Colonic mucosa (tissue), 4 donors: ENCODE results near the gene MND1. TPM values are rescaled to one million over a fixed set of nuclear protein-coding genes. Genes with fewer than 3 reads are reported as not detected.

Experiments used
- DNase-seq: peaks from one replicate; pipeline ENCODE4 v3.0.0-alpha.2; 2020
- H3K27ac ChIP-seq: fragments of 200-600 bp; one replicate; pipeline ENCODE4 v1.8.0; 2021
- H3K27me3 ChIP-seq: fragments of 200-600 bp; one replicate; pipeline ENCODE4 v1.8.0; 2021
- H3K36me3 ChIP-seq: fragments of 200-600 bp; one replicate; pipeline ENCODE4 v1.8.0; 2021
- H3K4me1 ChIP-seq: fragments of 200-600 bp; one replicate; pipeline ENCODE4 v1.8.0; 2021; ENCODE audit warnings: mild to moderate bottlenecking
- H3K4me3 ChIP-seq: fragments of 200-600 bp; one replicate; pipeline ENCODE4 v1.8.0; 2021
- H3K9ac ChIP-seq, 2 donors: one replicate each; pipeline ENCODE4 v1.7.0; 2013; ENCODE audit warnings: control low read depth in 2 of 2, low read depth in 2 of 2, low read length in 2 of 2
- H3K9me3 ChIP-seq: fragments of 200-600 bp; one replicate; pipeline ENCODE4 v1.8.0; 2021
- intact Hi-C: fragments of 100-400 bp; cut with DNase I; formaldehyde crosslinking; loops from one replicate; pipeline ENCODE4 v1.14.1; 2022
- total RNA-seq, 2 donors: library from RNA; stranded (reverse); fragmentation: NEBNext Ultra II Directional in 1 of 2; extraction: Animal tissue kit (Norgen Biotek cat#: 25700) in 1 of 2; gene quantifications; one replicate each; pipeline ENCODE4 v1.2.1, GENCODE V29; 2021
- TF ChIP-seq, protein P1 (sequence below): fragments of 200-600 bp; IDR thresholded peaks from one replicate; pipeline ENCODE4 v1.8.0; 2022; ENCODE audit warnings: antibody characterized with exemption, mild to moderate bottlenecking
- donor health status: healthy.
- donor health status: DM: no; HTN: no; CAD: no.
- donor health status: DM: no; HTN: no; CAD: no.

Gene MND1
- total RNA-seq, 2 donors from 2014 or later, result 4.8 to 11.7 TPM

DNA sequence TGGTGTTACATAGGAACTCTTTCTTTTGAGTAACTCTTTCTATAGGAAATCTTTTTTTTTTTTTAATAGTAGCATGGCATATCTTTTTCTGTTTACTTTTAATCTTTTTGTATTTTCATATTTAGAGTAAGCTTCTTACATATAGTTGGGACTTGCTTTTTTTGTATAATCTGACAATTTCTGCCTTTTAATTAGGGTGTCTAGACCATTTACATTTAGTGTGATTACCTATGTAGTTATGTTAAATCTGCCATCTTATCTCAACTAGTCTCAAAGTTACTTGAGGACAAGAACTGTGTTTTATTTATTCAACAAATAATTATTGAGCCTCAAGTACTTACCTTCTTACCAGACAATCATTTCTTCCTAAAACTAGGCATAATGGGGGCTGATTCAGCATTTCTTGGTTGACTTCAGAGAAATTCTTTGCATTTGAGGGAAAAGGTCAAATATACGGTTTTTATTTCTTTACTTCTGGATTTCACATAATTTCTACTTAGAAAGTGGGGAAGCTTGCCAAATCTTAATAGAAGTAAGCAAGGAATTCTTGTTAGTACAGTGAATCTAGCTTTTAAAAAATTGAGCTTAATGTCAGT is 28.6 kb downstream of the MND1 start:
- no peak for DNase-seq
- Histone ChIP-seq H3K36me3 (no peaks in the 10 kb centered on the region), H3K9ac (no peak overlapping the region), H3K27ac (no peak overlapping the region), H3K4me3 (no peak overlapping the region), H3K9me3 (no peaks in the 10 kb centered on the region), H3K4me1 (no peaks in the 10 kb centered on the region), H3K27me3 (no peaks in the 10 kb centered on the region)
- intact Hi-C loops, result no loop called here
- TF ChIP-seq, protein P1, sequence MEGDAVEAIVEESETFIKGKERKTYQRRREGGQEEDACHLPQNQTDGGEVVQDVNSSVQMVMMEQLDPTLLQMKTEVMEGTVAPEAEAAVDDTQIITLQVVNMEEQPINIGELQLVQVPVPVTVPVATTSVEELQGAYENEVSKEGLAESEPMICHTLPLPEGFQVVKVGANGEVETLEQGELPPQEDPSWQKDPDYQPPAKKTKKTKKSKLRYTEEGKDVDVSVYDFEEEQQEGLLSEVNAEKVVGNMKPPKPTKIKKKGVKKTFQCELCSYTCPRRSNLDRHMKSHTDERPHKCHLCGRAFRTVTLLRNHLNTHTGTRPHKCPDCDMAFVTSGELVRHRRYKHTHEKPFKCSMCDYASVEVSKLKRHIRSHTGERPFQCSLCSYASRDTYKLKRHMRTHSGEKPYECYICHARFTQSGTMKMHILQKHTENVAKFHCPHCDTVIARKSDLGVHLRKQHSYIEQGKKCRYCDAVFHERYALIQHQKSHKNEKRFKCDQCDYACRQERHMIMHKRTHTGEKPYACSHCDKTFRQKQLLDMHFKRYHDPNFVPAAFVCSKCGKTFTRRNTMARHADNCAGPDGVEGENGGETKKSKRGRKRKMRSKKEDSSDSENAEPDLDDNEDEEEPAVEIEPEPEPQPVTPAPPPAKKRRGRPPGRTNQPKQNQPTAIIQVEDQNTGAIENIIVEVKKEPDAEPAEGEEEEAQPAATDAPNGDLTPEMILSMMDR, result no peak

DNA sequence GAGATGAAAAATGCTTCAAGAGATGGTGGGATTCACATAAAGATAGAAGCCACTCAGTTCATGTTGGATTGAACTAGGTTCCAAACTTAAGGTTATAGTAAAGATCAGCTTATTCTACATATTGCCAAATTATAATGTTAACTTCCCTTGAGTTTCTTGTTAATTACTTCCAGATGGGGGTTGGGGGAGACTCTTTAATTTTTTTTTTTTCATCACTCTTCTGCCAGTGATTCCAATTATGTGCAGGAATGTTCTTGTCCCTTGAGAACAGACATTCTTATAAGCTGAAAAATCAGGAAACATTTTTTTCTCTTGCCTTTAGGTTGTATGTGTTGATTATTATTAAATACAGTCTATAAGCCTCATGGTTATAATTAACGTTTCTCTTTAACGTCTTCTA is 30.0 kb downstream of the MND1 start:
- Histone ChIP-seq H3K36me3 (no peaks in the 10 kb centered on the region), H3K4me1 (no peaks in the 10 kb centered on the region), H3K9me3 (no peaks in the 10 kb centered on the region), H3K27ac (no peak overlapping the region), H3K9ac (no peak overlapping the region), H3K4me3 (no peak overlapping the region), H3K27me3 (no peaks in the 10 kb centered on the region)
- TF ChIP-seq, protein P1, result no peak
- no peak for DNase-seq
- intact Hi-C loops, result no loop called here

DNA sequence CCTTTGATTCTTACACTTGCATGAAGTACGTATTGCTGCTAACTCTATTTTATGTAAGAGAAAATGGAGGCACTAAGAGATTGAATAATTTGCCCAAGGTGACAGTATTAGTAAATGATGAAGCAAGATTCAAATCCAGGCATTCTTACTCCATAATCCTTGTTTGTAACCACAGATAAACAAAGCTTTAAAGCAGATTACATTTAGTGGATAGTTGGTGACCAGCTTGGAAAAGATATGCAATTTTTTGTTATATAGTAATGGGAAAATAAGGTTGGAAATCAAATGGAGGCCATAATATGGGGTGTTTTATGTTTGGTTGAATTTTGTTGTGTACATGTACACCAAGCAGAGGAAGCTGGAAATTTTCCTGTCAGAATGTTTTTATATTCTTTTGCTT is 30.8 kb downstream of the MND1 start:
- Histone ChIP-seq H3K4me1 (no peaks in the 10 kb centered on the region), H3K9ac (no peak overlapping the region), H3K27me3 (no peaks in the 10 kb centered on the region), H3K27ac (no peak overlapping the region), H3K9me3 (no peaks in the 10 kb centered on the region), H3K36me3 (no peaks in the 10 kb centered on the region), H3K4me3 (no peak overlapping the region)
- intact Hi-C loops, result no loop called here
- TF ChIP-seq, protein P1, result no peak
- DNase-seq, result no peak

DNA sequence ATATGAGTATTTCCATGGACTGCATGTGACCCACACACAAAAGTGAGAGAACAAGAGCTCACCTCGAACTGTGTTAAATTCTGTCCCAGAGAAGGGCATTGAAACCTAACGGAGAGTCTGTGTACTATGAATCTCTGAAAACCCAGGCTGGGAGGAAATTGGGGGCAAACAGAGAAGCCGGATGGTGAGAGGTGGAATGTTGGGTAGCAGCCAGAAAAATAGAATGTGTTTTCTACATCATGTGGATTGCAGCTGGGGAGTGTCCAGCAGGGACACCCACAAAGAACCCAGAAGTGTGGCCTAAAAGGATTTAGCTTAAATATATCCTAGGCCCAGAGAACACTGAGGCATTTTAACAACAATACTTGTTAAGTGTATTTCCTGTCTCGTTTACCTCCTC is 38.6 kb downstream of the MND1 start:
- no peaks in the 10 kb centered on the region for H3K9me3 ChIP-seq
- H3K36me3 ChIP-seq, result no peaks in the 10 kb centered on the region
- H3K9ac ChIP-seq, result no peak overlapping the region
- no peak overlapping the region for H3K4me3 ChIP-seq
- H3K27ac ChIP-seq, result no peak overlapping the region
- TF ChIP-seq, protein P1, result no peak
- intact Hi-C loops, result no loop called here
- no peaks in the 10 kb centered on the region for H3K4me1 ChIP-seq
- H3K27me3 ChIP-seq, result no peaks in the 10 kb centered on the region
- no peak for DNase-seq

DNA sequence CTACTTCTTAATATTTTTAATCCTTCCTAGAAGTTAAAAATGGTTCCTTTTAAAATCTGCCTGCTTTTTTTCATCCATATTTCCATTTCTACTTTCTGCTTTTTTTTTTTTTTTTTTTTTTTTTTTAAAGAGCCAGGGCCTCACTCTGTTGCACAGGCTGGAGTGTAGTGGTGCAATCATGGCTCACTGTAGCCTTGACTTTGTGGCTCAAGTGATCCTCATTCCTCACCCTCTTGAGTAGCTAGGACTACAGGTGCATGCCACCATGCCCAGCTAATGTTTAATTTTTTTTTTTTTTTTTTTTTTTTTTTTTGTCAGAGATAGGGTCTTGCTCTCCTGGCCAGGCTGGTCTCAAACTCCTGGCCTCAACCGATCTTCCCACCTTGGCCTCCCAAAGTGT is 39.7 kb downstream of the MND1 start:
- Histone ChIP-seq H3K4me3 (no peak overlapping the region), H3K27ac (no peak overlapping the region), H3K27me3 (no peaks in the 10 kb centered on the region), H3K36me3 (no peaks in the 10 kb centered on the region), H3K9ac (no peak overlapping the region), H3K4me1 (no peaks in the 10 kb centered on the region), H3K9me3 (no peaks in the 10 kb centered on the region)
- intact Hi-C loops, result no loop called here
- DNase-seq, result no peak
- TF ChIP-seq, protein P1, result no peak

DNA sequence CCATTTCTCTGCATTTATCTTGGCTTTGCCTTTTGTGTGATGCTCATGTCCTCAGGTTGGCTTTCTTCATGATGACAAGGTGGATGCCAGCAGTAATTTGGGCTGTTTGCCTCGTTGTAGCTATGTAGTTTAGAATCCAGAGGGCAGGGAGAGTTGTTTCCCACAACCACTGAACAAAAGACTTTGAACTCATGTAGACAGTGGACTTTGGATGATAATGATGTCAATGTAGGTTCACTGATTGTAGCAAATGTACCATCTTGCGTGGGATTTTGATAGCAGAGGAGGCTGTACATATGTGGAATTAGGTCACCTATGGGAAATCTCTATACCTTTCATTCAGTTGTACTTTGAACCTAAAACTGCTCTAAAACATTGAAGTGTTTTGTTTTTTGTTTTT is 41.3 kb downstream of the MND1 start:
- intact Hi-C loops, result no loop called here
- no peak for DNase-seq
- TF ChIP-seq, protein P1, result no peak
- Histone ChIP-seq H3K36me3 (no peaks in the 10 kb centered on the region), H3K27me3 (no peaks in the 10 kb centered on the region), H3K9me3 (no peaks in the 10 kb centered on the region), H3K27ac (no peak overlapping the region), H3K4me1 (no peaks in the 10 kb centered on the region), H3K9ac (no peak overlapping the region), H3K4me3 (no peak overlapping the region)
